GM12892 (cell line): ENCODE data around the gene TRIM54.

Source experiments
- DNase-seq: peaks from one replicate; pipeline ENCODE4 v3.0.0; 2011; ENCODE audit not compliant: insufficient read length
- FAIRE-seq: peaks from 2 replicates; lab custom pipeline; 2011; peaks lifted over from hg19 to GRCh38; lab: Jason Lieb, UNC
- POLR2A ChIP-seq: IDR thresholded peaks from 2 replicates; pipeline ENCODE4 v1.6.1; 2011; ENCODE audit warnings: low read depth, low read length, control low read depth
- POLR2AphosphoS5 ChIP-seq: IDR thresholded peaks from 2 replicates; pipeline ENCODE4 v1.6.1; 2011; ENCODE audit warnings: low read depth, low read length, control low read depth
- TAF1 ChIP-seq: IDR thresholded peaks from 2 replicates; pipeline ENCODE4 v1.6.1; 2011; ENCODE audit warnings: low read depth, mild to moderate bottlenecking, control low read depth, low read length, borderline replicate concordance

TRIM54 gene

DNA sequence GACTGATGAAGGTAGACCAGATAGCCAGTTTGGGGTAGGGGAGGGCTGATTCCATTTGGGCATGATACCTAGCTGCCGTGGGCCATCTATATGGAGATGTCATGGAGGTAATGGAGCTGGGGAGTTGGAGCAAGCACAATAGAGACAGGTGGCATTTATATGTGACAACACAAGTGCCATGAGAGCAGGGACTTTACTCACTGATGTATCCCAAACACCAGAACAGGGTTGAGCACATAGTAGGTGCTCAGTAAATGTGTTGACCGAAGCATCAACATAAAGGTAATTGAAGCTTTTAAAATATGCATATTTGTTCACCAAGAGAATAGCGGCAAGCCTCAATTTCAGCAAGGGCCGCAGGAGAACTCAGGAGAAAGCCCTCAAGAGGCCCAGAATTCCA lies 34.3 kb upstream of the TRIM54 start:
- DNase-seq (no peak), FAIRE-seq (no peak)
- TF ChIP-seq TAF1 = no peak
- TF ChIP-seq POLR2AphosphoS5 = no peak
- TF ChIP-seq POLR2A = no peak

GRCh38 chr2:27249159-27249890 lies 32.9 kb upstream of the TRIM54 start:
- no peak for FAIRE-seq
- DNase-seq = no peak
- TF ChIP-seq POLR2AphosphoS5 (no peak), POLR2A (no peak), TAF1 (no peak)

GRCh38 chr2:27249891-27250651 lies 32.2 kb upstream of the TRIM54 start:
- FAIRE-seq (no peak), DNase-seq (peak; percentile 73)
- no peak for TF ChIP-seq POLR2AphosphoS5

GRCh38 chr2:27250652-27251379 lies 31.4 kb upstream of the TRIM54 start:
- no peak for FAIRE-seq
- DNase-seq = no peak
- TF ChIP-seq TAF1 (no peak), POLR2AphosphoS5 (no peak), POLR2A (no peak)

GRCh38 chr2:27251766-27252165 lies 30.5 kb upstream of the TRIM54 start:
- DNase-seq (no peak), FAIRE-seq (no peak)
- TF ChIP-seq TAF1 = no peak

DNA sequence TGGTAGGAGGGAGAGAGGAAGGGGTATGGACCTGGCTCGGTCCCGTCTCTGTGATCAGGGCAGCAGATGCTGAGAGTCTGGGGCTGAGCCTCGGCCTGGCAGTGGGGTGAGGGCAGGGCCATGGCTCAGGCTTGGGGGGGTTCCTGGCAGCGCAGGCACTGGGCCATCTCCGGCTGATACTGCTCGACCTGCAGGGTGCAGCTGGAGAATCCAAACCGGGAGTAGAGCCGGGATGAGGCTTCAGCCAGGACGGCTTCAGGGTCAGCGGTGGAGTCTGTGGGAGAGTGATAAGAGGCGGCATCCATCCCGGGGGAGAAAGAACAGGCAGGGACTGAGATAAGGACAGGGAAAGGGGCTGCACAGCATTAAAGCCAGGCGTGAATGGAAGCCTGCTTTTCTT lies 27.0 kb upstream of the TRIM54 start:
- no peak for FAIRE-seq
- DNase-seq = no peak
- TF ChIP-seq POLR2AphosphoS5 (no peak), POLR2A (no peak), TAF1 (no peak)

GRCh38 chr2:27255660-27256059 lies 26.6 kb upstream of the TRIM54 start:
- DNase-seq (no peak), FAIRE-seq (no peak)
- no peak for TF ChIP-seq POLR2A
- TF ChIP-seq POLR2AphosphoS5 = no peak
- no peak for TF ChIP-seq TAF1

DNA sequence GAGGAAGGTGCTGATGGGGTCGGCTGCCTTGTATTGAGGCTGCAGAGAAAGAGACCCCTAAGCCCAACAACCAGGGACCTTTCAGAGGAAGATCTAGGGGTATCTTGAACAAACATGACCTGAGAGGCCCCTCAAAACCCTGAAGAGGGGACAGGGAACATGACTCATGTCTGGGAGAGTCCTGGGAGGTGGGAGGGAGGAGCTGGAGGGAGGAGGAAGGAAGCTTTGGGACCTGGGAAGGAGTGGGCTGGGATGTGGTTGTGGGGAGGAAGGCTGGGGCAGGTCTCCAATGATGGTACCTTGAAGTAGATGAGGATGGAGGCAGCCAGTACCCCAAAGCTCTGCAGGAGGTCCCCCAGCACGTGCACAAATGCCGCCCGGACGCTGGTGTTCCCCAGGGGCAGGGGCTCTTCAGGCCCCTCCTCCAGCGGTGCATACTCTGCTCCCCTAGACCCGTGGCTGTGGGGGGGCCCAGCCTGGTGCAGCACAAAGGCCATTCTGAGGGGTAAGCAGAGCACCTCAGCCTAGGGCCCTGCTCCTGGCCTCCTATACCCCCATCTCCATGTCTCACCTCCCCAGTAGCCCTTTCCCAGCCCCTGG lies 25.3 kb upstream of the TRIM54 start:
- no peak for DNase-seq
- TF ChIP-seq TAF1 = no peak
- TF ChIP-seq POLR2AphosphoS5 = no peak
- no peak for TF ChIP-seq POLR2A
- FAIRE-seq = no peak

DNA sequence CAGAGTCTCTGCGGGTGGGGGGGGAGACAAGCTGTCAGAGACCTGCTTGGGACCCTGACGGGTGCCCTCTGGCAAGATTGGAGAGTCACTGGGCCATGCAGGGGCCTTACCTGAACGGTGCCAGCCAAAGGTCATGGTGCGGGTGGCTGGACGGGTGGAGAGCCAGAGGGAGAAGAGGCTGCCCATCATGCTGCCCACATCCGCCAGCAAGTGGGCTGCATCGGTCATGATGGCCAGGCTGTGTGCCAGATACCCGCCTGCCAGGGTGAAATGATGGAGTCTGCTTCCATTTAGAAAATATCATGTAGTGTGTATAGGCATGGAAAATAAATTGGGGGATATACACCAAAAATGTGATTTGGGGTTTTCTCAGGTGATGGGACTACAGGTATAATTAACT lies 24.2 kb upstream of the TRIM54 start:
- FAIRE-seq (no peak), DNase-seq (no peak)
- no peak for TF ChIP-seq TAF1
- TF ChIP-seq POLR2A = no peak
- no peak for TF ChIP-seq POLR2AphosphoS5

GRCh38 chr2:27261241-27261925 lies 20.8 kb upstream of the TRIM54 start:
- DNase-seq = no peak
- TF ChIP-seq TAF1 (no peak), POLR2A (no peak), POLR2AphosphoS5 (no peak)
- FAIRE-seq = no peak

- no peak for FAIRE-seq
- no peak for DNase-seq
- no peak for TF ChIP-seq TAF1
- no peak for TF ChIP-seq POLR2AphosphoS5
- no peak for TF ChIP-seq POLR2A
Measured at GRCh38 chr2:27261926-27262298, 20.3 kb upstream of the TRIM54 start.
